Pulmonary artery endothelial cell (primary cell): ENCODE results near the gene NPAS2. TPM values are rescaled to one million over a fixed set of nuclear protein-coding genes. Genes with fewer than 3 reads are reported as not detected.

Source experiments
- DNase-seq: peaks from one replicate; pipeline ENCODE4 v3.0.0-alpha.2; 2011; ENCODE audit warnings: low read depth, low spot score
- total RNA-seq: library from RNA; depleted of rRNA; stranded (reverse); fragments of >200 nt; gene quantifications from 2 replicates; pipeline ENCODE4 v1.2.3, GENCODE V29; 2014

NPAS2 gene
- total RNA-seq, 1 donor from 2014 or later, result 9.8 TPM

GRCh38 chr2:101037161-101037755, 217.3 kb downstream of the NPAS2 start:
- no peak for DNase-seq

- no peak for DNase-seq
These were observed 218.7 kb downstream of the NPAS2 start for GRCh38 chr2:101038455-101039255.

- DNase-seq, result no peak
These were observed 220.1 kb downstream of the NPAS2 start for GRCh38 chr2:101040072-101040471.

GRCh38 chr2:101040761-101041160, 220.8 kb downstream of the NPAS2 start:
- no peak for DNase-seq

- DNase-seq, result no peak
These were observed 221.5 kb downstream of the NPAS2 start for GRCh38 chr2:101041413-101041812.

- DNase-seq, result no peak
These were observed 225.4 kb downstream of the NPAS2 start for GRCh38 chr2:101045330-101045729.

Other genes starting within 250 kb of the NPAS2 start
- 1,062 and 1,689 TPM in 2 replicates for gene RPL31, start 182.2 kb downstream of the NPAS2 start, total RNA-seq